Measurements from ENCODE around the gene ANKRD62.

DNA sequence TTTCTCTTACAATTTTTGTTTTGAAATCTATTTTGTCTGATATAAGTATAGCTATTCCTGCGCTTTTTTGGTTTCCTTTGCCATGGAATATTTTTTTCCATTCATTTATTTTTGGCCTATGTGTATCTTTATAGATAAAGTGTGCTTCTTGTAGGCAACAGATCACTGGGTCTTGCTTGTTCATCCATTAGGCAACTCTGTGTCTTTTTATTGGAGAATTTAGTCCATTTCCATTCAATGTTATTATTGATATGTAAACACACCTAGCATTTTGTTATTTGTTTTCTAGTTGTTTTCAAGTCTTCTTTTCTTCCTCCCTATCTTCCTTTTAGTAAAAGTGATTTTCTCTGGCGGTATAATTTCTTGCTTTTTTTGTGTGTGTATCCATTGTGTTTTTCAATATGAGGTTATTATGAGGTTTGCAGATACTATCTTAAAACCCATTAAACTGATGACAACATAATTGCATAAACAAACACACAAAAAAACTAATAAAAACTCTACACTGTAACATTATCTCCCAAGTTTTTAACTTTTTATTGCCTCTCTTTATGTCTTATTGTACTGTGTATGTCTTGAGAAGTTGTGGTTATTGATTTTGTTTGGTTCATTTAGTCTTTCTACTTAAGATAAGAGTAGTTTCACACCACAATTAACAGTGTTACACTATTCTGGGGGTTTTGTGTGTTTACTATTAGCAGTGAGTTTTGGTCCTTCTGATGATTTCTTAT, 71.6 kb downstream of the ANKRD62 start:
- TF ChIP-seq, protein P1, sequence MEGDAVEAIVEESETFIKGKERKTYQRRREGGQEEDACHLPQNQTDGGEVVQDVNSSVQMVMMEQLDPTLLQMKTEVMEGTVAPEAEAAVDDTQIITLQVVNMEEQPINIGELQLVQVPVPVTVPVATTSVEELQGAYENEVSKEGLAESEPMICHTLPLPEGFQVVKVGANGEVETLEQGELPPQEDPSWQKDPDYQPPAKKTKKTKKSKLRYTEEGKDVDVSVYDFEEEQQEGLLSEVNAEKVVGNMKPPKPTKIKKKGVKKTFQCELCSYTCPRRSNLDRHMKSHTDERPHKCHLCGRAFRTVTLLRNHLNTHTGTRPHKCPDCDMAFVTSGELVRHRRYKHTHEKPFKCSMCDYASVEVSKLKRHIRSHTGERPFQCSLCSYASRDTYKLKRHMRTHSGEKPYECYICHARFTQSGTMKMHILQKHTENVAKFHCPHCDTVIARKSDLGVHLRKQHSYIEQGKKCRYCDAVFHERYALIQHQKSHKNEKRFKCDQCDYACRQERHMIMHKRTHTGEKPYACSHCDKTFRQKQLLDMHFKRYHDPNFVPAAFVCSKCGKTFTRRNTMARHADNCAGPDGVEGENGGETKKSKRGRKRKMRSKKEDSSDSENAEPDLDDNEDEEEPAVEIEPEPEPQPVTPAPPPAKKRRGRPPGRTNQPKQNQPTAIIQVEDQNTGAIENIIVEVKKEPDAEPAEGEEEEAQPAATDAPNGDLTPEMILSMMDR (IDR thresholded peaks at IDR 0.05), result no peak
- no peak for TF ChIP-seq EP300 (IDR thresholded peaks at IDR 0.05)

Data from suprapubic skin (tissue), 3 donors.